AG09309 (cell line): ENCODE data around the gene OR10J1.
"Not testable (repeated sequence)": the region's sequence is repeated elsewhere in the genome, so short reads cannot be mapped to it uniquely, and the experiment has no call there.

ENCODE experiments used
- DNase-seq: peaks from one replicate; pipeline ENCODE4 v3.0.0-alpha.2; 2010; ENCODE audit warnings: low read depth
- H3K4me3 ChIP-seq: 2 replicates; pipeline ENCODE4 v1.5.1; 2011; ENCODE audit warnings: mild to moderate bottlenecking, low read depth, low read length, moderate library complexity; ENCODE audit not compliant: control insufficient read depth
- TF ChIP-seq, protein P1 (sequence below): IDR thresholded peaks from 2 replicates; pipeline ENCODE4 v1.5.1; 2011; ENCODE audit warnings: mild to moderate bottlenecking, low read depth, low read length, inconsistent platforms; ENCODE audit not compliant: insufficient read depth, control insufficient read depth; ENCODE audit errors: missing control alignments

Gene OR10J1

DNA sequence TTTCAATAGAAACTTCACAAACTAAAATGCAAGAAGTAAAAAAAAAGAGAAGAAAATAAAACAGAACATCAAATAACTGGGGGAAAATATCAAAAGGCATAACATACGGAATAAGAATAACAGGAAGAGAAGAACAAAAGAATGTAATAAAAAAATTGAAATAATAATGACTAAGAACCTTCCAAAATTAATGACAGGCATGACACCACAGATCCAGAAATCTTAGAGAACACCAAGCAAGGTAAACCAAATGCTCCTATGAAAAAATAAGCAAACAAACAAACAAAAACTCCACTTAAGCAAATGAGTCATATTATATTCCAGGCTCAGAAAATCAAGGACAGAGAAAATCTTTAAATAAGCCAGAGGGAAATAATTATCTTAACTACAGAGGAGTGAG lies 8.7 kb downstream of the OR10J1 start:
- TF ChIP-seq, protein P1, sequence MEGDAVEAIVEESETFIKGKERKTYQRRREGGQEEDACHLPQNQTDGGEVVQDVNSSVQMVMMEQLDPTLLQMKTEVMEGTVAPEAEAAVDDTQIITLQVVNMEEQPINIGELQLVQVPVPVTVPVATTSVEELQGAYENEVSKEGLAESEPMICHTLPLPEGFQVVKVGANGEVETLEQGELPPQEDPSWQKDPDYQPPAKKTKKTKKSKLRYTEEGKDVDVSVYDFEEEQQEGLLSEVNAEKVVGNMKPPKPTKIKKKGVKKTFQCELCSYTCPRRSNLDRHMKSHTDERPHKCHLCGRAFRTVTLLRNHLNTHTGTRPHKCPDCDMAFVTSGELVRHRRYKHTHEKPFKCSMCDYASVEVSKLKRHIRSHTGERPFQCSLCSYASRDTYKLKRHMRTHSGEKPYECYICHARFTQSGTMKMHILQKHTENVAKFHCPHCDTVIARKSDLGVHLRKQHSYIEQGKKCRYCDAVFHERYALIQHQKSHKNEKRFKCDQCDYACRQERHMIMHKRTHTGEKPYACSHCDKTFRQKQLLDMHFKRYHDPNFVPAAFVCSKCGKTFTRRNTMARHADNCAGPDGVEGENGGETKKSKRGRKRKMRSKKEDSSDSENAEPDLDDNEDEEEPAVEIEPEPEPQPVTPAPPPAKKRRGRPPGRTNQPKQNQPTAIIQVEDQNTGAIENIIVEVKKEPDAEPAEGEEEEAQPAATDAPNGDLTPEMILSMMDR = no peak
- no peak overlapping the region for H3K4me3 ChIP-seq
- DNase-seq = no peak

DNA sequence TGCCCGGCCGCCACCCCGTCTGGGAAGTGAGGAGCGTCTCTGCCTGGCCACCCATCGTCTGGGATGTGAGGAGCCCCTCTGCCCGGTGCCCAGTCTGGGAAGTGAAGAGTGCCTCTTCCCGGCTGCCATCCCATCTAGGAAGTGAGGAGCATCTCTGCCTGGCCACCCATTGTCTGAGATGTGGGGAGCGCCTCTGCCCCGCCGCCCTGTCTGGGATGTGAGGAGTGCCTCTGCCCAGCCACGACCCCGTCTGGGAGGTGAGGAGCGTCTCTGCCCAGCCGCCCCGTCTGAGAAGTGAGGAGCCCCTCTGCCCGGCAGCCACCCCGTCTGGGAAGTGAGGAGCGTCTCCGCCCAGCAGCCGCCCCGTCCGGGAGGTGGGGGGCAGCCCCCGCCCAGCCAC lies 10.1 kb downstream of the OR10J1 start:
- DNase-seq = not testable (repeated sequence)

GRCh38 chr1:159459551-159459950 lies 20.0 kb downstream of the OR10J1 start:
- TF ChIP-seq, protein P1 = no peak
- H3K4me3 ChIP-seq = no peak overlapping the region
- no peak for DNase-seq

More for the DNA sequence above, 10.1 kb downstream of the OR10J1 start:
- H3K4me3 ChIP-seq = not testable (repeated sequence)

GRCh38 chr1:159465191-159465603 lies 25.7 kb downstream of the OR10J1 start:
- DNase-seq = no peak
- H3K4me3 ChIP-seq = no peak overlapping the region
- TF ChIP-seq, protein P1 = no peak

DNA sequence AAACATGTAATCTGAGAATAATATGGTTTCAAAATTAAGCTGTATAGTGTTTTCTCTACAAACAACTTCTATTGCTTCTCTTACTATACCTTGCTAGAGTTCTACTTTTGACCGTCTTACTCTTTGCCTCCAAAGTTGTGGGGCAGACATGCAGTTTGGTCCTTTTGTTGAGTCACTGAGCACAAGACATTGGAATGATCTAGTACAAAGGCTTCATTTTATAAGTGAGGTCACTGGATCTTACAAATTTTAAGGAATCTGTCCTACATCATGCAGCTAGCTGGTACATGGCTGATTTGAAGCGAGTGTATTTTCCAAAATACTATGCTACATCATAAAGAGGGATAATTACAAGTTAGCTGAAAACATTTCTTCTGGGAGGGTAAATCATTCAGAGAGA lies 28.8 kb downstream of the OR10J1 start:
- H3K4me3 ChIP-seq = no peak overlapping the region
- no peak for DNase-seq
- TF ChIP-seq, protein P1 = no peak

DNA sequence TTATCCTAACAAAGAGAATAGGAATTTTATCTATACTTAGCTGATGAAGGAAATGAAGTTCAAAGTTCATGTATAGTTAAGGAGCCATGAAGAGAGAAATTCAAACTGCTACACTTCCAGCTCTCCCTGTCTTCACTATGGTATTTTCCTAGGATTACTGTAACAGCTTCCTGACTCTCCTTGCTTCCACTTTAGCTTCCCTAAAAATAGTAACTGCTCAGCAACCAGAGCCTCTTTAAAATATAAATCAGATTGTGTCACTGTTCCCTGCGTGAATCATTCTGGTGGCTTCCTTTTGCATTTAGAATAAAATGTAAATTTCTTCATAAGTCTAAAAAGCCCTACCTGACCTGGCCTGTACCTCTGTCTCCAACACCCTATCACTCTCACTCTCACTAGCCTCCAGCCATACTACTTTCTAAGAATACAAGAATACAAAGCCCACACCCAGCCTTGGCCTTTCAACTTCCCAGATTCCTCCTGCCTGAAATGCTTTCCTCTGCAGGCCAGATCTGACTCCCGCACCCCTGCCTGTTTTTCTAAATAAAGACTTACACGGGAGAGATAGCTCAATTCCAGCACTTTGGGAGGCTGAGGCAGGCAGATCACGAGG lies 30.5 kb downstream of the OR10J1 start:
- H3K4me3 ChIP-seq = no peak overlapping the region
- TF ChIP-seq, protein P1 = no peak
- DNase-seq = no peak

DNA sequence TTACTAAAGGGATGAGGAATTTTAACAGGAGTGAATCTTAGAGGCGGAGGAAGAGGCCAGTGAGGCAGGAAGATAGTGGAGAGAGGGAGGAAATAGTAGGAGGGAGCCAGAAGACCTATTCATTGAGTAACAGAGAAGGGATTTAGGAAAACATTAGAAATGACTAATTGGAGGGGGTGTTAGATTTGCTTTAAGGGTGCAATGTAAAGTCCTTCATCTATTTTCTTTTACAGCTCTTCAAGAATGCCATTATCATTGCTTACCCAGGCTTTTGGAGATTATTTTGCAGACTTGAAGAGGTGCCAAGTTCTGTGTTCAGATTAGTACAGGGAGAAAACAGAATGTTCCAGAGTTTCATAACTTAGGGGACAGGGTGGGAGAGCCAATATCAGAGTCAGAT lies 33.8 kb downstream of the OR10J1 start:
- no peak for DNase-seq
- no peak overlapping the region for H3K4me3 ChIP-seq
- TF ChIP-seq, protein P1 = no peak
